IMR-90 (cell line): ENCODE measurements around the gene LCAT. TPM values are rescaled to one million over a fixed set of nuclear protein-coding genes. Genes with fewer than 3 reads are reported as not detected.

ENCODE experiments used
- ATAC-seq: fragments of 200-7000 bp; cut with Tn5 transposase; 2 replicates; pipeline ENCODE4 v1.9.1; 2020; ENCODE audit warnings: low read depth, mild to moderate bottlenecking, moderate library complexity
- BruUV-seq: library from RNA; stranded (reverse); fragments of 400-500 nt; replicated peaks from 2 replicates; lab custom pipeline; 2021; lab: Mats Ljungman, UMichigan
- CTCF ChIA-PET: fragments of 300-600 bp; formaldehyde crosslinking; extraction: SDS; loops from one replicate; lab custom pipeline; 2021; ENCODE audit warnings: antibody characterized with exemption; lab: Yijun Ruan, JAX
- POLR2A ChIA-PET: fragments of 300-600 bp; sonication (Branson Sonifier 250); formaldehyde crosslinking; loops from one replicate; lab custom pipeline; 2022; ENCODE audit warnings: antibody characterized with exemption; ENCODE audit not compliant: unreplicated experiment; lab: Charles Lee
- DNase-seq: peaks from one replicate; pipeline ENCODE4 v3.0.0; 2013
- H2AFZ ChIP-seq: replicated peaks from 2 replicates; pipeline ENCODE3; 2013; ENCODE audit warnings: low read length, mild to moderate bottlenecking; ENCODE audit not compliant: poor library complexity
- H2AK5ac ChIP-seq: 2 replicates; pipeline ENCODE4 v1.6.1; 2013; ENCODE audit warnings: low read depth, low read length, inconsistent platforms
- H2AK9ac ChIP-seq: replicated peaks from 2 replicates; pipeline ENCODE3; 2013; ENCODE audit warnings: mild to moderate bottlenecking, low read depth, low read length, moderate library complexity; ENCODE audit not compliant: poor library complexity
- H2BK120ac ChIP-seq: 2 replicates; pipeline ENCODE4 v1.6.1; 2013; ENCODE audit warnings: low read depth, low read length, inconsistent platforms
- H2BK15ac ChIP-seq: 3 replicates; pipeline ENCODE4 v1.6.1; 2013; ENCODE audit warnings: low read depth, low read length, inconsistent platforms
- H2BK20ac ChIP-seq: 2 replicates; pipeline ENCODE4 v1.6.1; 2013; ENCODE audit warnings: low read depth, mild to moderate bottlenecking, inconsistent platforms, low read length, moderate library complexity
- H2BK5ac ChIP-seq: 2 replicates; pipeline ENCODE4 v1.6.1; 2013; ENCODE audit warnings: mild to moderate bottlenecking, low read depth, low read length, inconsistent platforms; ENCODE audit not compliant: poor library complexity, severe bottlenecking
- H3K14ac ChIP-seq: replicated peaks from 2 replicates; pipeline ENCODE4 v1.6.1; 2013; ENCODE audit warnings: low read depth, low read length, inconsistent platforms
- H3K18ac ChIP-seq: 2 replicates; pipeline ENCODE4 v1.6.1; 2013; ENCODE audit warnings: low read depth, low read length, control low read depth
- H3K23ac ChIP-seq: 2 replicates; pipeline ENCODE4 v1.6.1; 2013; ENCODE audit warnings: low read depth, low read length, inconsistent platforms
- H3K27ac ChIP-seq: 2 replicates; pipeline ENCODE4 v1.5.1; 2013; ENCODE audit warnings: mild to moderate bottlenecking, control low read depth, low read length; ENCODE audit not compliant: insufficient read depth
- H3K27me3 ChIP-seq: 2 replicates; pipeline ENCODE4 v1.6.1; 2013; ENCODE audit warnings: low read length; ENCODE audit not compliant: control insufficient read depth, insufficient read depth
- H3K36me3 ChIP-seq: 2 replicates; pipeline ENCODE4 v1.6.1; 2013; ENCODE audit warnings: low read length, mixed read lengths; ENCODE audit not compliant: control insufficient read depth, insufficient read depth
- H3K4ac ChIP-seq: 2 replicates; pipeline ENCODE4 v1.6.1; 2013; ENCODE audit warnings: low read depth, low read length, inconsistent platforms
- H3K4me1 ChIP-seq: 2 replicates; pipeline ENCODE4 v1.6.1; 2013; ENCODE audit warnings: low read length, mixed read lengths; ENCODE audit not compliant: control insufficient read depth, insufficient read depth
- H3K4me2 ChIP-seq: 2 replicates; pipeline ENCODE4 v1.6.1; 2013; ENCODE audit warnings: low read depth, mild to moderate bottlenecking, control low read depth, low read length, moderate library complexity
- H3K4me3 ChIP-seq: 2 replicates; pipeline ENCODE4 v1.5.1; 2013; ENCODE audit warnings: low read depth, mild to moderate bottlenecking, control low read depth, low read length, moderate library complexity; ENCODE audit not compliant: insufficient read depth
- H3K56ac ChIP-seq: 2 replicates; pipeline ENCODE4 v1.6.1; 2013; ENCODE audit warnings: low read length, inconsistent platforms; ENCODE audit not compliant: insufficient read depth; ENCODE audit errors: extremely low read depth
- H3K79me1 ChIP-seq, 2 experiments: 2 replicates each; pipeline ENCODE4 v1.6.1; 2013; ENCODE audit warnings: low read length in 2 of 2, inconsistent platforms in 1 of 2, low read depth in 1 of 2
- H3K9ac ChIP-seq: 2 replicates; pipeline ENCODE4 v1.6.1; 2013; ENCODE audit warnings: low read depth, low read length, control low read depth
- H3K9me1 ChIP-seq: 2 replicates; pipeline ENCODE4 v1.6.1; 2013; ENCODE audit warnings: low read length, inconsistent platforms; ENCODE audit not compliant: insufficient read depth
- H3K9me3 ChIP-seq: 2 replicates; pipeline ENCODE4 v1.6.1; 2013; ENCODE audit warnings: low read length; ENCODE audit not compliant: control insufficient read depth, insufficient read depth
- H4K20me1 ChIP-seq: 2 replicates; pipeline ENCODE4 v1.6.1; 2013; ENCODE audit warnings: low read length, inconsistent platforms; ENCODE audit not compliant: insufficient read depth
- H4K5ac ChIP-seq: 2 replicates; pipeline ENCODE4 v1.6.1; 2013; ENCODE audit warnings: mild to moderate bottlenecking, low read depth, low read length, control low read depth
- H4K8ac ChIP-seq, 2 experiments: 2 replicates each; pipeline ENCODE4 v1.6.1; 2013; ENCODE audit warnings: low read depth in 2 of 2, low read length in 2 of 2, control low read depth in 1 of 2, inconsistent platforms in 1 of 2
- H4K91ac ChIP-seq: 2 replicates; pipeline ENCODE4 v1.6.1; 2013; ENCODE audit warnings: low read depth, low read length, inconsistent platforms; ENCODE audit not compliant: insufficient read depth
- BHLHE40 ChIP-seq: fragments of 150-350 bp; IDR thresholded peaks from 2 replicates; pipeline ENCODE4 v1.6.1; 2016; ENCODE audit warnings: mild to moderate bottlenecking, low read depth, low read length
- CEBPB ChIP-seq: IDR thresholded peaks from 2 replicates; pipeline ENCODE4 v1.6.1; 2012; ENCODE audit warnings: low read depth, low read length, improper control_type of control experiment
- ELK1 ChIP-seq: fragments of 150-350 bp; IDR thresholded peaks from 2 replicates; pipeline ENCODE4 v1.6.1; 2016; ENCODE audit warnings: low read depth, mild to moderate bottlenecking, low read length, moderate library complexity, borderline replicate concordance
- FOS ChIP-seq: fragments of 150-350 bp; IDR thresholded peaks from 2 replicates; pipeline ENCODE4 v1.6.1; 2016; ENCODE audit warnings: low read depth, low read length
- MAFK ChIP-seq: IDR thresholded peaks from 2 replicates; pipeline ENCODE4 v1.6.1; 2012; ENCODE audit warnings: low read depth, low read length, improper control_type of control experiment
- MAZ ChIP-seq: IDR thresholded peaks from 2 replicates; pipeline ENCODE4 v1.6.1; 2012; ENCODE audit warnings: low read depth, mild to moderate bottlenecking, low read length, improper control_type of control experiment, moderate library complexity, borderline replicate concordance
- MXI1 ChIP-seq: IDR thresholded peaks from 2 replicates; pipeline ENCODE4 v1.6.1; 2012; ENCODE audit warnings: low read depth, mild to moderate bottlenecking, low read length, moderate library complexity, borderline replicate concordance
- NFE2L2 ChIP-seq: fragments of 150-350 bp; IDR thresholded peaks from 2 replicates; pipeline ENCODE4 v1.6.1; 2016; ENCODE audit warnings: low read depth, mild to moderate bottlenecking, low read length
- POLR2A ChIP-seq: IDR thresholded peaks from 2 replicates; pipeline ENCODE4 v1.6.1; 2012; ENCODE audit warnings: mild to moderate bottlenecking, low read depth, low read length
- RAD21 ChIP-seq: IDR thresholded peaks from 2 replicates; pipeline ENCODE4 v1.6.1; 2012; ENCODE audit warnings: low read length, improper control_type of control experiment
- RFX5 ChIP-seq: IDR thresholded peaks from 2 replicates; pipeline ENCODE4 v1.8.0; 2012; ENCODE audit warnings: low read depth, mild to moderate bottlenecking, low read length, moderate library complexity
- SMC3 ChIP-seq: fragments of 150-350 bp; IDR thresholded peaks from 2 replicates; pipeline ENCODE4 v1.6.1; 2016; ENCODE audit warnings: low read depth, mild to moderate bottlenecking, antibody characterized with exemption, low read length, moderate library complexity
- WGBS, 2 experiments: methylation state at CpG; one replicate each; pipeline versions ENCODE4 v1.1.5 to v1.1.7; 2013; ENCODE audit warnings: missing lambda C conversion rate in 2 of 2; ENCODE audit not compliant: insufficient read length in 1 of 2; ENCODE audit errors: extremely low coverage in 2 of 2; 5-methylcytosine and 5-hydroxymethylcytosine counted together
- dilution Hi-C: fragments of 300-500 bp; cut with HindIII; formaldehyde crosslinking; loops from one replicate; pipeline ENCODE4 v1.14.3; 2018; ENCODE audit warnings: low sequenced_read_pairs; ENCODE audit not compliant: unreplicated experiment
- in situ Hi-C: fragments of 300-500 bp; cut with MboI; formaldehyde crosslinking; loops from 3 replicates; pipeline ENCODE4 v1.14.3; 2019; ENCODE audit warnings: low sequenced_read_pairs, inconsistent platforms, mixed read lengths
- intact Hi-C: fragments of 100-400 bp; cut with micrococcal nuclease; formaldehyde crosslinking; loops from 2 replicates; pipeline ENCODE4 v1.10.0; 2022
- polyA plus RNA-seq, 3 experiments: library from polyadenylated mRNA; depleted of rRNA; stranded (reverse); fragments of >200 nt; gene quantifications; 2 replicates each; pipeline ENCODE4 v1.2.3, GENCODE V29; 2012; ENCODE audit warnings: low replicate concordance in 1 of 3
- total RNA-seq: library from RNA; depleted of rRNA; stranded (reverse); fragments of >200 nt; gene quantifications from 2 replicates; pipeline ENCODE4 v1.2.3, GENCODE V29; 2012
- TF ChIP-seq, protein P1 (sequence below): fragments of 150-350 bp; IDR thresholded peaks from 2 replicates; pipeline ENCODE4 v1.6.1; 2017; ENCODE audit warnings: mild to moderate bottlenecking, antibody characterized with exemption, low read length, low read depth

The LCAT gene
- total and polyA plus RNA-seq, 2 of the 4 experiments (the other 2 are of a cell fraction), result 1.4 to 18.8 TPM

- Histone ChIP-seq H4K8ac (no peak overlapping the region), H3K9ac (no peak overlapping the region), H2BK5ac (no peak overlapping the region), H3K4me1 (peaks cover 5% of the 10 kb centered on the region; the same call in 1 of the 2 replicates), H3K14ac (no peak overlapping the region), H3K9me3 (no peaks in the 10 kb centered on the region), H3K4ac (no peak overlapping the region), H2AK9ac (peak overlapping the region; percentile 55), H4K5ac (no peak overlapping the region), H3K23ac (no peak overlapping the region), H2BK20ac (no peak overlapping the region), H2BK120ac (no peak overlapping the region), H2AK5ac (no peak overlapping the region), H2AFZ (no peak overlapping the region), H3K56ac (no peak overlapping the region), H2BK15ac (no peak overlapping the region), H3K79me1 (no peaks in the 10 kb centered on the region), H3K36me3 (no peaks in the 10 kb centered on the region), H4K20me1 (no peaks in the 10 kb centered on the region; the same call in 1 of the 2 replicates), H3K27me3 (peaks cover 5% of the 10 kb centered on the region; the same call in 1 of the 2 replicates), H3K18ac (no peak overlapping the region), H3K4me2 (no peak overlapping the region), H3K4me3 (no peak overlapping the region), H3K9me1 (no peaks in the 10 kb centered on the region; the same call in 1 of the 2 replicates), H3K27ac (no peak overlapping the region), H4K91ac (no peak overlapping the region)
- intact Hi-C loops, result no loop called here
- WGBS, 2 experiments, result 20% methylated on average over 1 of the region's 3 CpGs; no CpG with 5 or more reads in 1 of the 2 experiments
- TF ChIP-seq RFX5 (no peak), MAZ (no peak), POLR2A (no peak), NFE2L2 (no peak), MXI1 (no peak), MAFK (no peak), ELK1 (no peak), FOS (no peak), CEBPB (no peak), RAD21 (no peak), BHLHE40 (no peak), SMC3 (no peak)
- TF ChIP-seq, protein P1, sequence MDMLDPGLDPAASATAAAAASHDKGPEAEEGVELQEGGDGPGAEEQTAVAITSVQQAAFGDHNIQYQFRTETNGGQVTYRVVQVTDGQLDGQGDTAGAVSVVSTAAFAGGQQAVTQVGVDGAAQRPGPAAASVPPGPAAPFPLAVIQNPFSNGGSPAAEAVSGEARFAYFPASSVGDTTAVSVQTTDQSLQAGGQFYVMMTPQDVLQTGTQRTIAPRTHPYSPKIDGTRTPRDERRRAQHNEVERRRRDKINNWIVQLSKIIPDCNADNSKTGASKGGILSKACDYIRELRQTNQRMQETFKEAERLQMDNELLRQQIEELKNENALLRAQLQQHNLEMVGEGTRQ, result no peak
- in situ Hi-C loops, result loop anchor here (10.0 kb wide), 1 partner anchor 236 kb away; no protein-coding TSS in a partner anchor
- dilution Hi-C loops, result no loop called here
- BruUV-seq, result no TSS peak
- no peak for ATAC-seq
- POLR2A ChIA-PET, result no interaction called here
- CTCF ChIA-PET, result no interaction called here
- DNase-seq, result no peak
These were observed 44.8 kb upstream of the LCAT start for GRCh38 chr16:67988675-67989074.
